Measurements from ENCODE around the gene SUMO3.

DNA sequence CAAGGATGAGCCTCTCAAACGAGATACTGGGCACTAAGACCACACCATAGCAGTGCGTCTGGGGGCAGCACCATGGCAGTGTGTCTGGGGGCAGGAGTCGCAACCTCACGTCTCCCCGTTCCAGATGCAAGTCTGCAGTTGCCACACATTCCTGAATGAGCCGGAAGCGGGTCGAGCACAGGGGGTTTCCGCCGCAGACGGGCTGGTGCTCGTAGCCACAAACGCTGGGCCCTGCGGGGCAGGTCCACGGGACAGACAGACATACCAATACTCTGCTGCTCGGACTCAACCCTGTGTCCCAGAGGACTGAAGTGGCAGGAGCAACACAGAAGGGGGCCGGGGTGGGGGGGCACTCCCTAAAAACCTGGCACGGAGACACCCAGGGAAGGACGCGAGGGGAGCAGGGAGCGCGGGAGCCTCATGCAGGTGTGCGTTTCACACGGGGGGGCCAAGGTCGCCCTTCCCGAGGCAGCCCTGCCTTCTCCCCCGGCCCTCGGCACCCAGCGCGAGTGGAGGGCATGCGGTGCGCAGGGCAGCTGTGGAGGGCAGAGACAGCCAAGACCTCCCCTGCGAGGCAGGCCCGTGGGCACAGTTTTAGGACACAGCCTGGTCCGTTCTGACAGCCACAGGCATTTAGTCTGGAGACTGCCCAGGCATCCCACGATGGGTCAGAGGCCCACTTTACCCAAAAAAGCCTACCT is 31.1 kb upstream of the SUMO3 start:
- TF ChIP-seq, protein P1, sequence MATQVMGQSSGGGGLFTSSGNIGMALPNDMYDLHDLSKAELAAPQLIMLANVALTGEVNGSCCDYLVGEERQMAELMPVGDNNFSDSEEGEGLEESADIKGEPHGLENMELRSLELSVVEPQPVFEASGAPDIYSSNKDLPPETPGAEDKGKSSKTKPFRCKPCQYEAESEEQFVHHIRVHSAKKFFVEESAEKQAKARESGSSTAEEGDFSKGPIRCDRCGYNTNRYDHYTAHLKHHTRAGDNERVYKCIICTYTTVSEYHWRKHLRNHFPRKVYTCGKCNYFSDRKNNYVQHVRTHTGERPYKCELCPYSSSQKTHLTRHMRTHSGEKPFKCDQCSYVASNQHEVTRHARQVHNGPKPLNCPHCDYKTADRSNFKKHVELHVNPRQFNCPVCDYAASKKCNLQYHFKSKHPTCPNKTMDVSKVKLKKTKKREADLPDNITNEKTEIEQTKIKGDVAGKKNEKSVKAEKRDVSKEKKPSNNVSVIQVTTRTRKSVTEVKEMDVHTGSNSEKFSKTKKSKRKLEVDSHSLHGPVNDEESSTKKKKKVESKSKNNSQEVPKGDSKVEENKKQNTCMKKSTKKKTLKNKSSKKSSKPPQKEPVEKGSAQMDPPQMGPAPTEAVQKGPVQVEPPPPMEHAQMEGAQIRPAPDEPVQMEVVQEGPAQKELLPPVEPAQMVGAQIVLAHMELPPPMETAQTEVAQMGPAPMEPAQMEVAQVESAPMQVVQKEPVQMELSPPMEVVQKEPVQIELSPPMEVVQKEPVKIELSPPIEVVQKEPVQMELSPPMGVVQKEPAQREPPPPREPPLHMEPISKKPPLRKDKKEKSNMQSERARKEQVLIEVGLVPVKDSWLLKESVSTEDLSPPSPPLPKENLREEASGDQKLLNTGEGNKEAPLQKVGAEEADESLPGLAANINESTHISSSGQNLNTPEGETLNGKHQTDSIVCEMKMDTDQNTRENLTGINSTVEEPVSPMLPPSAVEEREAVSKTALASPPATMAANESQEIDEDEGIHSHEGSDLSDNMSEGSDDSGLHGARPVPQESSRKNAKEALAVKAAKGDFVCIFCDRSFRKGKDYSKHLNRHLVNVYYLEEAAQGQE (IDR thresholded peaks at IDR 0.05; ENCODE audit: low read depth, low read length), result no peak
- TF ChIP-seq POLR2A (IDR thresholded peaks at IDR 0.05; ENCODE audit: low read depth, low read length) (no peak), NFIC (IDR thresholded peaks at IDR 0.05; ENCODE audit: low read depth, low read length) (no peak), HDAC2 (IDR thresholded peaks at IDR 0.05) (no peak), RAD21 (IDR thresholded peaks at IDR 0.05; ENCODE audit: insufficient read depth, low read depth, low read length) (no peak), KLF5 (IDR thresholded peaks at IDR 0.05; ENCODE audit: partially characterized antibody) (no peak), CREB1 (IDR thresholded peaks at IDR 0.05; ENCODE audit: low read depth) (no peak)
- TF ChIP-seq, protein P2, sequence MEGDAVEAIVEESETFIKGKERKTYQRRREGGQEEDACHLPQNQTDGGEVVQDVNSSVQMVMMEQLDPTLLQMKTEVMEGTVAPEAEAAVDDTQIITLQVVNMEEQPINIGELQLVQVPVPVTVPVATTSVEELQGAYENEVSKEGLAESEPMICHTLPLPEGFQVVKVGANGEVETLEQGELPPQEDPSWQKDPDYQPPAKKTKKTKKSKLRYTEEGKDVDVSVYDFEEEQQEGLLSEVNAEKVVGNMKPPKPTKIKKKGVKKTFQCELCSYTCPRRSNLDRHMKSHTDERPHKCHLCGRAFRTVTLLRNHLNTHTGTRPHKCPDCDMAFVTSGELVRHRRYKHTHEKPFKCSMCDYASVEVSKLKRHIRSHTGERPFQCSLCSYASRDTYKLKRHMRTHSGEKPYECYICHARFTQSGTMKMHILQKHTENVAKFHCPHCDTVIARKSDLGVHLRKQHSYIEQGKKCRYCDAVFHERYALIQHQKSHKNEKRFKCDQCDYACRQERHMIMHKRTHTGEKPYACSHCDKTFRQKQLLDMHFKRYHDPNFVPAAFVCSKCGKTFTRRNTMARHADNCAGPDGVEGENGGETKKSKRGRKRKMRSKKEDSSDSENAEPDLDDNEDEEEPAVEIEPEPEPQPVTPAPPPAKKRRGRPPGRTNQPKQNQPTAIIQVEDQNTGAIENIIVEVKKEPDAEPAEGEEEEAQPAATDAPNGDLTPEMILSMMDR (IDR thresholded peaks at IDR 0.05 in 2 of 3, conservative IDR thresholded peaks at IDR 0.05 in 1 of 3; ENCODE audit: control insufficient read depth in 2 of 3, extremely low read depth in 1 of 3, insufficient read depth in 1 of 3, low read depth in 3 of 3, low read length in 3 of 3), result no peak
